Fibroblast of the aortic adventitia (primary cell): ENCODE data around the gene ARHGAP26. TPM values are rescaled to one million over a fixed set of nuclear protein-coding genes. Genes with fewer than 3 reads are reported as not detected.

Source experiments
- DNase-seq: peaks from one replicate; pipeline ENCODE4 v3.0.0-alpha.2; 2010; ENCODE audit warnings: low read depth
- H3K4me3 ChIP-seq: 2 replicates; pipeline ENCODE4 v1.5.1; 2011; ENCODE audit warnings: low read depth, mild to moderate bottlenecking, control low read depth, low read length, moderate library complexity
- CTCF ChIP-seq: IDR thresholded peaks from 2 replicates; pipeline ENCODE4 v1.5.1; 2011; ENCODE audit warnings: mild to moderate bottlenecking, low read length, control low read depth, inconsistent platforms; ENCODE audit not compliant: insufficient read depth
- total RNA-seq: library from RNA; depleted of rRNA; stranded (reverse); fragments of >200 nt; gene quantifications from 2 replicates; pipeline ENCODE4 v1.2.3, GENCODE V29; 2012; ENCODE audit warnings: low replicate concordance

The ARHGAP26 gene
- total RNA-seq, 1 donor: 9.0 TPM

GRCh38 chr5:143019614-143020515 lies 249.7 kb downstream of the ARHGAP26 start:
- no peak for DNase-seq
- TF ChIP-seq CTCF: no peak
- no peak overlapping the region for H3K4me3 ChIP-seq

GRCh38 chr5:143021595-143021994 lies 251.4 kb downstream of the ARHGAP26 start:
- no peak overlapping the region for H3K4me3 ChIP-seq
- DNase-seq: no peak
- TF ChIP-seq CTCF: no peak

GRCh38 chr5:143023411-143024096 lies 253.4 kb downstream of the ARHGAP26 start:
- no peak for TF ChIP-seq CTCF
- DNase-seq: peak; percentile 21
- no peak overlapping the region for H3K4me3 ChIP-seq

GRCh38 chr5:143024228-143024920 lies 254.2 kb downstream of the ARHGAP26 start:
- no peak overlapping the region for H3K4me3 ChIP-seq
- no peak for DNase-seq
- no peak for TF ChIP-seq CTCF

- no peak overlapping the region for H3K4me3 ChIP-seq
- no peak for TF ChIP-seq CTCF
- DNase-seq: no peak
Observed at GRCh38 chr5:143025376-143025775, 255.2 kb downstream of the ARHGAP26 start.

- no peak for DNase-seq
- no peak for TF ChIP-seq CTCF
- H3K4me3 ChIP-seq: no peak overlapping the region
Observed at GRCh38 chr5:143025971-143026370, 255.8 kb downstream of the ARHGAP26 start.
